T-helper 9 cell (primary cell): Measurements from ENCODE around the gene WDR64.
A peak's percentile ranks its signal among the peaks of the same experiment; 100 is the strongest.

Experiments used
- DNase-seq: peaks from one replicate; pipeline ENCODE4 v3.0.0-alpha.2; 2020

WDR64 gene

DNA sequence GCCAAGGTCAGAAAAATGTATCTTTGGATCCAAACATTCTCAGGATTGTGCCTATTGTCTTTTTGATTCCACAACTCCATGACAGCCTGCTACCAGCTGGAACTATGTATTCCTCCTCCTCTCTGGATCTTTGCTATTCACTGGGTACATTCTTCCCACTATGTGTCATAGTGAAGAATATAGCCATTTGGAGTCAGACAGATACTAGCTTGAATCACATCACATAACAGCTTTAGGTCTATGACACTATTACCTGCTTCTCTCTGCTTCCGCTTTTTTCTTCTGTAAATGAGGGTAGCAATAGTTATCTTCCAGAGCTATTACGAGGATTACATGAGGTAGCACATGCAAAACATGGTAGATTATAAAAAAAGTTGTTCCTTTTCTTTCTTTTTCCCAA is 190.5 kb downstream of the WDR64 start:
- DNase-seq = no peak

DNA sequence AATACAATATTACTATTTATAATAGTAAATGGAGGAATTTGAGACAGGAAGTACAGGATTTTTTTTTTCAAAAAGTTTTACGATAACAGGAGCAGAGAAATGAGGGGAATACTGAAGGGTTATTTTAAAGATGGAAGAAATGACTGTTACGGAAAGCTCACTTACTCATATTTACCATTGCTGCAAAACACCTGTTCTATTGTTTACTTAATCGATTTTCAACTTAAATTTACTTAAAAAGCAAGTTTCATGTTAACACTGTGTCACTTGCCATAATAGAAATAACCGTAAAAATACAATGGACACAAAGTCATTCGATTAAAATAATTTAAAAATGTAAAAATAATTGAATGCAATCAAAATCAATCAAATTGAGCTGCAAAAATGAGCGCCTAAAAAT is 192.5 kb downstream of the WDR64 start:
- no peak for DNase-seq

DNA sequence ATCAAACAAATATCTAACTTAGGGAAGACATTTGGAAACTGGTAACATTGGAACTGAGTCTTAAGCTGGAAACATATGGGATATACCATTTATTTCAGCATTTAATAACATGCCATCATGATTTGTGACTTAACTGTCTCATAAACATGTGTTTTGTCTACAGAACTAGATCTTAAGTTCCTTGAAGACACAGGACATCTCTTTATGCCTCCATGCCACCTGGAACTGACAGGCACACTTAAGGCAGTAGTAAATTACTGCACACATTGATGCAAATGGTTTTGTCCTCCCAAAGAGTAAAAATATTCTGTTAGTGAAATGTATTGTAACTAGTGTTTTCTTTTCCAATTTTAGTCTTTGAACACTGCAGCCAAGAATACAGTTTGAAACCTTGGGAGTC is 194.3 kb downstream of the WDR64 start:
- no peak for DNase-seq

DNA sequence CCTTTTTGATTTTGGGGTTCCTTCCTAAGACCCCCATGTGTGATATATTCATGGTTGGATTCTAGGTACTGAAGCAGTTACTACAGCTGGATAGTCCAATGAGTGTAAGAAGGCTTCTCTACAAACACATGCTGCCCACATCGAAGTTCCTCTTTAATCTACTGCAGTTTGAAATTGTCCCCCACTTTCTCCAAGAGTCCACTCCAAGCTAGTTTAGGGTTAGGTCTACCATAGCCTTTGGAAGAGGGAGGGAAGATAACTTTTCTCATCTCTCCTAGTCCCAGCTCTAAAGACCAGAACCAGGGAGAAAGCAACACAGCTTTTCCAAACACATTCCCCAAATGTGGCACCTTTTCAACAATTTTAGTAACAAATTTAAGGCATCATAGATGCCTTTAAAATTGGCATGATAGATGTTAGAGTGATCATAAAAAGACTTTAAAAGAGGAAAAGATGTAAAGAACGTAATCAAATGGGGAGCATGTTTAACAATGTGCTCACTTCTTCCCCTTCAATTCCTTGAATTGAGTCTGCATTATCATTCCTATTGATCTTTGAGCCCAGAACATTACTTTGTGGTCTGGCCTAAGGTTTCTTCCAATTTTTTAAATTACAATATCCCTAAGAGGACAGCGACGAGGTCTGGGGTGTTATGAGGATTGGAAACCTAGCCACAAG is 194.9 kb downstream of the WDR64 start:
- no peak for DNase-seq

DNA sequence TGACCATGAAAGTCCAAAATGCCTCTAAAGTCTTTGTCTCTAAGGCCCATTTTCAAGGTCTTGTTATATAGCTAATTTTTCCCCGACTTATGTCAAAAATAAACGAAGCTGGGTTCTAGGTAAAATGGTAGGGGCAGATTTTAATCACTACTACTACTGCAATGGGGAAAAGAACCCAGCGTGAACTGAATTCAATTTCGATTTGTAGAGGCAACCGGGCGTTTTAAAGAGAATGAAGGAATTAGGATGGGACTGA is 195.4 kb downstream of the WDR64 start:
- DNase-seq = no peak

DNA sequence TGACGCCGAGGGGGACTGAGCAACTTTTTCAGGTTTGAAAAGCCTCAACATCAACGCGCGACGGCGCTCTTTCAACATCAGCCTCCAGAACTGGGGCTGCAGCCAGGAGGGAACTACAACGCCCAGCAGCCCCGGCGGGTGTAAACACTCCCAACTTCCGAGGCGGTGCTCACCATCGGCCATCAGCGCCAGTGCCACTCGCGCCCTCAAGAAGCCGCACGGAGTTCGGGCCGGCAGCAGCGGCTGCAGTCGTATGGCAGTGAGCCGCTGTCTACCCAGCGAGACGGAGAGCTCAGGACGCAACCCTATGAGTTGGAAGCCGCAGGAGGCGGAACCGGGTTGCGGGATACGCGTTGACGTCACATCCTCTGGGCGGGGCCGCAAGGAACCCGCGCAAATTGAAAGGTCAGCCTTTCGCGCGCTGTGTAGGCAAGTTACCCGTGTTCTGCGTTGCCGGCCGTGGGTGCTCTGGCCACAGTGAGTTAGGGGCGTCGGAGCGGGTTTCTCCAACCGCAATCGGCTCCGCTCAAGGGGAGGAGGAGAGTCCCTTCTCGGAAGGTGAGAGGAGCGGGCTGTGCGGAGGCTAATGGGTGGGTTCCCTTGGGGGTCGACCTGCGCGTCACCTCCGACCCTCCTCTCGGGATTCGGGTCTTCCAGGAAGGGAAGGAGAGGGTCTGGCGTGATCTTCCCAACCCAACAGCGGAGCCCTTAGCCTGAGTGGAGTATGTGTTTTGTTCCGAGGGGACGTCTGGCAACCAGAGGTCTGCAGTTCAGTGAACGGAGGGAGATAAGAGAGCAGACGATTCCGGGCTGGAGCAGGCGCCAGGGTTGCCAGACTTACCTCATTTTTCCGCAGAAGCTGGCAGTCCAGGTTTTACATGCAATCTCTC is 196.0 kb downstream of the WDR64 start, which contains the start of gene EXO1:
EXO1 (plus strand) TSS at position 409 of the 890 bp plus-strand sequence. CDS start 2,222 bp downstream, outside the sequence.
- DNase-seq = peak; percentile 76

DNA sequence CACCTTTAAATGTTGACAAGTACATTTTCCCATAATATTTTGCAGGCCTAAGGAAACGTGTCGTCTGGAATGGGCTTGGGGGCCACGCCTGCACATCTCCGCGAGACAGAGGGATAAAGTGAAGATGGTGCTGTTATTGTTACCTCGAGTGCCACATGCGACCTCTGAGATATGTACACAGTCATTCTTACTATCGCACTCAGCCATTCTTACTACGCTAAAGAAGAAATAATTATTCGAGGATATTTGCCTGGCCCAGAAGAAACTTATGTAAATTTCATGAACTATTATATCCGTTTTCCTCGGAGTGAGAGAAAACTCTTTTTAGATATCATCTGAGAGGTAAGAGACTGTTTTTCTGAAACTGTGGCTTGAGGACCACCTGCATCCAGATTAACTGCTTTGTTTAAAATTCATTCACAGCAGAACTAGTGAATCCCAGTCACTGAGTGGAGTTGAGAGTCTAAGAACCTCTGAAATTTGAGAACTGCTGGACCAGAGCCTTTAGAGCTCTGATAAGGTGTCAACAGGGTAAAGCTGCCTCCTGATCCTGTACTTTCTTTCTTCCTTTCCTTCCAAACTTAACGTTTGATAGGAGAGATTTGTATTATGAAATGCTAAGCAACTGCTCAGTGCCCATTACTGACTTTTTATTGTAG is 196.7 kb downstream of the WDR64 start:
- no peak for DNase-seq

DNA sequence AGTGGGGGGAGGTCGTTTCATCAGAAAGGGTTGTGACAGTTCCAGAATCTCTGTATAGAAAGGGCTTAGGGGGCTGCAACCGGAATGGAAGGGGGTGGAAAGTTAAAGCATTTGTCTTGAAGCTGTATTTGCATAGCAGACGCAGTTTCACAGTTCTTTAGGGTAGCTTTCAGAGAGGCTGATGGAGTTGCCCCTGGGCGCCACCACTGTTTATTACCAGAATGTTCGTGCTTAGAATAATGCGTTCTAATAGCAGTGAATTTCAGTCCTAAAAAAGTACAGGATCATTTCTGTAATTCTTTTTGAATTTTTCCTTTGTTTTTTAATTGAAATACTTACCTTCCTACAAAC is 197.2 kb downstream of the WDR64 start:
- DNase-seq = no peak
